ENCODE results near the gene C16orf82. TPM values are rescaled to one million over a fixed set of nuclear protein-coding genes. Genes with fewer than 3 reads are reported as not detected.

The C16orf82 gene
- total RNA-seq = not detected

GRCh38 chr16:27066668-27067537 is at the start of gene C16orf82:
TSS of gene C16orf82 (plus strand) at chr16:27066927.

Other genes with a start within 250 kb of the C16orf82 start
- gene KDM8, start 136.6 kb downstream of the C16orf82 start, total RNA-seq = 5.4 TPM
- 54.3 TPM for gene NSMCE1, start 201.8 kb downstream of the C16orf82 start, total RNA-seq
- 31.9 TPM for gene IL4R, start 247.0 kb downstream of the C16orf82 start, total RNA-seq

All from metanephros (tissue), 1 donor.